ENCODE measurements around the gene CCNL1.

The CCNL1 gene

DNA sequence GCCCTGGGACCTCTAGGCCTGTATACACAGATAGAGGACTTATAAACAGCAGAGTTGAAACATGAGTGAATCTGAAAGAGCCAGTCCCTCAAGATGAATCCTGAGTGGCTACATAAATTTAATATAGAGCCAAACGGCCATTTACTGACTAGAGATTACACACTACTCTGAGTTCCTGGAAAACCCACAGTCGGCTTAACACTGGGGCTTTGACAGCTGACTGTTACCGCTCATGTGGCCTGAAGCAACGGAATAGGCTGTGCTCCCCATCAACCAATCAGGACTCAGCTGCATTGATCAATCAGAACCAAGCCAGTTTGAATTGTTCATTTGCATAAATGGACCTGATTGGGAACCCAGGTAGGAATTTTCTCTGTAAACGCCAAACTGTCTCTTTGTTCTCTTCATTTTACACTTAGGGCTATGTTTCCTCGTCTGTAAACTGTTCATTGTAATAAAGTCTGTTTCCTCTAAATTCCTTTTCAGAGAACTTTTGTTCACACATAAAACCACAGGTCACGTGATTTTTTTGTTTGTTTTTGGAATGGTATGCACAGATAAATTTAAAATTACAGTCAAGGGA, 40.5 kb downstream of the CCNL1 start:
- no peak for TF ChIP-seq ZFX (IDR thresholded peaks at IDR 0.05)
- TF ChIP-seq, protein P1, sequence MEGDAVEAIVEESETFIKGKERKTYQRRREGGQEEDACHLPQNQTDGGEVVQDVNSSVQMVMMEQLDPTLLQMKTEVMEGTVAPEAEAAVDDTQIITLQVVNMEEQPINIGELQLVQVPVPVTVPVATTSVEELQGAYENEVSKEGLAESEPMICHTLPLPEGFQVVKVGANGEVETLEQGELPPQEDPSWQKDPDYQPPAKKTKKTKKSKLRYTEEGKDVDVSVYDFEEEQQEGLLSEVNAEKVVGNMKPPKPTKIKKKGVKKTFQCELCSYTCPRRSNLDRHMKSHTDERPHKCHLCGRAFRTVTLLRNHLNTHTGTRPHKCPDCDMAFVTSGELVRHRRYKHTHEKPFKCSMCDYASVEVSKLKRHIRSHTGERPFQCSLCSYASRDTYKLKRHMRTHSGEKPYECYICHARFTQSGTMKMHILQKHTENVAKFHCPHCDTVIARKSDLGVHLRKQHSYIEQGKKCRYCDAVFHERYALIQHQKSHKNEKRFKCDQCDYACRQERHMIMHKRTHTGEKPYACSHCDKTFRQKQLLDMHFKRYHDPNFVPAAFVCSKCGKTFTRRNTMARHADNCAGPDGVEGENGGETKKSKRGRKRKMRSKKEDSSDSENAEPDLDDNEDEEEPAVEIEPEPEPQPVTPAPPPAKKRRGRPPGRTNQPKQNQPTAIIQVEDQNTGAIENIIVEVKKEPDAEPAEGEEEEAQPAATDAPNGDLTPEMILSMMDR (conservative IDR thresholded peaks at IDR 0.05) = no peak
- H3K27ac ChIP-seq = peak overlapping the region; percentile 62; the same call in 1 of the 2 replicates

DNA sequence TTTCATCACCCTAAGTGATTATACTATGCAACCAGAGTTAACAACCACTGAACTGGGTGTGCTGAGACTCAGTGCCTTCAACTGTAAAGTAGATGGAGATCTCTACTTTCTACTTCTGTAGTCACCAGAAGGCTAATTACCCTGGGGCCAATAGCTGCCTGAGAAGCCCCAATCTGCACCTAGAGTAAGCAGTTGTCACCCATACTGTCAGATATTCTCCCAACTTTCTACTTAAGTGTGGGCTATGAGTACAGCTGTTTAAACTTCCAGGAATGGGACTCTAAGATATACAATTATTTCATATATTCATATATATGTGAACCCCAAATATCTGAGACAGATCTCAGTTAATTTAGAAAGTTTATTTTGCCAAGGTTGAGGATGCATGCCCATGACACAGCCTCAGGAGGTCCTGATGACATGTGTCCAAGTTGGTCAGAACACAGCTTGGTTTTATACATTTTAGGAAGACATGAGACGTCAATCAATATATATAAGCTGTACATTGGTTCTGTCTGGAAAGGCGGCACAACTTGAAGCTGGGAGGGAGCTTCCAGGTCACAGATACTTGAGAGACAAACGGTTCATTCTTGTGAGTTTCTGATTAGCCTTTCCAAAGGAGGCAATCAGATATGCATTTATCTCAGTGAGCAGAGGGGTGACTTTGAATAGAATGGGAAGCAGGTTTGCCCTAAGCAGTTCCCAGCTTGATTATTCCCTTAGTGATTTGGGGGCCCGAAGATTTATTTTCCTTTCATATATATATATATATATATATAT, 41.9 kb downstream of the CCNL1 start:
- TF ChIP-seq, protein P1 (conservative IDR thresholded peaks at IDR 0.05) = no peak
- TF ChIP-seq ZFX (IDR thresholded peaks at IDR 0.05) = no peak
- no peak overlapping the region for H3K27ac ChIP-seq

GRCh38 chr3:157117206-157117605, 42.7 kb downstream of the CCNL1 start:
- no peak for TF ChIP-seq ZFX (IDR thresholded peaks at IDR 0.05)
- TF ChIP-seq, protein P1 (conservative IDR thresholded peaks at IDR 0.05) = no peak
- no peak overlapping the region for H3K27ac ChIP-seq

GRCh38 chr3:157116017-157116416, 43.9 kb downstream of the CCNL1 start:
- no peak overlapping the region for H3K27ac ChIP-seq
- TF ChIP-seq, protein P1 (conservative IDR thresholded peaks at IDR 0.05) = no peak
- no peak for TF ChIP-seq ZFX (IDR thresholded peaks at IDR 0.05)

DNA sequence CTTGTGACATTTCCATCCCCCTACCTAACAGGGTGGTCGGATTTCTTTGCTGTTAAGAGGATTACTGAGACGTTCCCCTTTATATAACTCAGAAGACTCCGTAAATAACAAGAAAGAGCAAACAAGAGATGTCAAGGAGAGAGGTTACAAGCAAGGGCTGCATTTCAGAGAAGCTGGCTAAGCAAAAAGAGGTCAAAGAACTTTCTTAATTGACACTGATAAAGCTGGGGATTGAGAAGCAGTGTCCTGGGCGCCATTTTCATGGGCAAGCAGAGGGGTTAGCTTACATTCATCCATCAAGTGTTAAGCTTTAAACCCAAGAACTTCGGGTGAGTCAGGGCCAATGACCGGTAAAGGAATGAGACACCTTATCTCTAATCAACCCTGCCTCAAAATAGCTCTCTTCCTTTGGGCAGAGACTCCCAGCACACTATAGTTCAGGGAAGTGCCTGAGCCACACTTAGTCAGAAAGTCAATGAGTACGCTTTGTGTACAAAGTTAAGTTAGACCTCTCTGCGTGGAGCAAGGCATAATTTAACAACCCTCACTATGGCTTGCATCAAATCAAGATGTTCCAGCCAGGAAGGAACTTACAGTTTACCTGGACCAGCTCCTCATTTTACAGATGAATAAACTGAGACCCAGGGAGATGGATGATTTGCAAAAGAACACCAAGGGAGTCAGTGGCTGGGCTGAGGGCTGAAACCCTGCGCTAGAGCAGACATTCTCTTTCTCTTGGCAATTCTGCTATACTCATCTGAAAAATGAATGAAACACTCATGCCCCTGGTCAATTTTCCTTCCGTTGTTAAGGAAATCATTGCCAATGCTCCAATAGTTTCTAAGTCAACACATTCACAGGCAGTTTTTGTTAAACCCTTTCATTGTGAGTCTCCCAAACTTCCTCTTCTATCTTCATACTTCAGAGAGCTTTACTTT, 44.6 kb downstream of the CCNL1 start:
- H3K27ac ChIP-seq = no peak overlapping the region
- no peak for TF ChIP-seq ZFX (IDR thresholded peaks at IDR 0.05)
- TF ChIP-seq, protein P1 (conservative IDR thresholded peaks at IDR 0.05) = no peak

DNA sequence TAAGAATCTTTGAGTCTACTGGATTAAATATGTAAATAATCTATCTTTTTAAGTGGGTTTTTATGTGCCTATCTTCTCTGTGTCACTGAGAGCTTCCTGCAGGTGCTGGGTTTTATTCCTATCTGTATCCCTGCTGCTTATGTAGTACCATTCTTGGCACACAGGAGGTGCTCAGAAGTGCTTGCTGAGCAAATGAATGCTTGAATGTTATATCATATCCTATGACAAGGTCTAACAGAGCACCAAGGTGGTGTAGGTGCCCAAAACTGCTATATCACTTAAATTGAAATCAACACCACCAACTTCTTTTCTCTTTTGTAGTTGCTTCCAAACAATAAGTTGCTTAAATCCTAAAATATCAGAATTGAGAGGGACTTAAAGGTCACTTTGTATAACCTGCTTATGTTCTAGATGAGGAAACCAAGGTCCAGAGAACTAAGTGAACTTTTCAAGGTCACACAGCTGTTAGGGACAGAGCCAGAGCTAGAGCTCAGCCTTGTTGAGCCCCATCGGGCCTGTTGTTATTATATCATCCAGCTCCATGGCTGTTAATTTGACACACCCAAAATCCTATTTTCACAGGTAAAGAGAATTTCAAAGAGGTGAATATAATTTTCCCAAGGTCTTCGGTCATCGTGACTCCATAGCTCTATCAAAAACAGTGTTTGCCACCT, 46.0 kb downstream of the CCNL1 start:
- no peak overlapping the region for H3K27ac ChIP-seq
- no peak for TF ChIP-seq ZFX (IDR thresholded peaks at IDR 0.05)
- TF ChIP-seq, protein P1 (conservative IDR thresholded peaks at IDR 0.05) = no peak; the same call in 1 of the 2 replicates
